ENCODE results near the gene KDSR. TPM values are rescaled to one million over a fixed set of nuclear protein-coding genes. Genes with fewer than 3 reads are reported as not detected.

The KDSR gene
- total RNA-seq, 1 donor from 2014 or later: 31.1 TPM

DNA sequence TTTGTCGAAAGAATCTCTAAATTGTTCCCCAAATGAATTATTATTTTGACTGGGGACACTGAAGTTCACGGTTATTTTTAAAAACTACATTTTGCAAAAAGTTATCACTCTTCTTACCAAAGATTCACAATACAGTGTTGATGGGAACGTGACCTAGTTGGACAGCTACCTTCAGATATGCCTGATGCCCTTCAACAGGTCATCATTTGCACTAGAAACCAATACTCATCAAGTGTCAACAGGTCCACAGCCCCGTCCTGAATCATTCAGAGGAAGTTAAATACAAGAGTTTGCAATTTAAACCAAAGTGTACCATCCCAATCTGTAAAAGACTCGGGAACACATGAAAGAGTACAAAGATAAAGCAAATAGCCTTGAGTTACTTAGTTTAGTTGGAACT lies 75.7 kb downstream of the KDSR start:
- DNase-seq: no peak
- Mint-ChIP-seq H3K27ac (ENCODE audit: unreplicated experiment) (no peak overlapping the region), H3K4me1 (ENCODE audit: low read depth, unreplicated experiment) (peaks cover under 1% of the 10 kb centered on the region), H3K9me3 (ENCODE audit: unreplicated experiment) (peaks cover 8% of the 10 kb centered on the region), H3K4me3 (ENCODE audit: unreplicated experiment) (no peak overlapping the region), H3K36me3 (ENCODE audit: unreplicated experiment) (no peaks in the 10 kb centered on the region), H3K27me3 (ENCODE audit: unreplicated experiment) (no peaks in the 10 kb centered on the region)
- TF ChIP-seq CTCF (IDR thresholded peaks at IDR 0.05; ENCODE audit: partially characterized antibody, unreplicated experiment): no peak

DNA sequence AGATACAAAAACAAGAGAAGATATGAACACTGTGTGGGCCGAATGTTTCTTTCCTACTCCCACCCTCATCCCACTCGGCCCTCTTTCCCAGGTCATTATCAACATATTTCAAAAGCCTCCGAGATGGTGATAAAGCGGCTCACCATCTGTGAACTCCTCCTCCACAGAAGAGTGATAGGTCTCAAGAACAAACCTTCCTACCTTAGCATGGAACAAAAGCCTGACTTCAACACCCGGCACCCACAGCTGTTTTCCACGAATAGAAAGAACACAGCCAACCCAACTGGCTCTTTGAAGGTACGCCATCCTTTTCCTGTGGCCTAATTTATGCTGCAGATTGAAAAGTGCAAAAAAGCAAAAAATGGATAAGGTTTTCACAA lies 76.2 kb downstream of the KDSR start:
- Mint-ChIP-seq H3K4me3 (ENCODE audit: unreplicated experiment) (no peak overlapping the region), H3K9me3 (ENCODE audit: unreplicated experiment) (peaks cover 10% of the 10 kb centered on the region), H3K4me1 (ENCODE audit: low read depth, unreplicated experiment) (peaks cover 6% of the 10 kb centered on the region), H3K27ac (ENCODE audit: unreplicated experiment) (no peak overlapping the region), H3K36me3 (ENCODE audit: unreplicated experiment) (no peaks in the 10 kb centered on the region), H3K27me3 (ENCODE audit: unreplicated experiment) (no peaks in the 10 kb centered on the region)
- DNase-seq: no peak
- TF ChIP-seq CTCF (IDR thresholded peaks at IDR 0.05; ENCODE audit: partially characterized antibody, unreplicated experiment): no peak

GRCh38 chr18:63290166-63290820 lies 76.7 kb downstream of the KDSR start:
- no peak overlapping the region for H3K4me3 Mint-ChIP-seq (ENCODE audit: unreplicated experiment)
- no peak overlapping the region for H3K27ac Mint-ChIP-seq (ENCODE audit: unreplicated experiment)
- H3K9me3 Mint-ChIP-seq (ENCODE audit: unreplicated experiment): peaks cover 13% of the 10 kb centered on the region
- H3K27me3 Mint-ChIP-seq (ENCODE audit: unreplicated experiment): no peaks in the 10 kb centered on the region
- peaks cover 11% of the 10 kb centered on the region for H3K4me1 Mint-ChIP-seq (ENCODE audit: low read depth, unreplicated experiment)
- no peaks in the 10 kb centered on the region for H3K36me3 Mint-ChIP-seq (ENCODE audit: unreplicated experiment)
- no peak for TF ChIP-seq CTCF (IDR thresholded peaks at IDR 0.05; ENCODE audit: partially characterized antibody, unreplicated experiment)
- DNase-seq: no peak

DNA sequence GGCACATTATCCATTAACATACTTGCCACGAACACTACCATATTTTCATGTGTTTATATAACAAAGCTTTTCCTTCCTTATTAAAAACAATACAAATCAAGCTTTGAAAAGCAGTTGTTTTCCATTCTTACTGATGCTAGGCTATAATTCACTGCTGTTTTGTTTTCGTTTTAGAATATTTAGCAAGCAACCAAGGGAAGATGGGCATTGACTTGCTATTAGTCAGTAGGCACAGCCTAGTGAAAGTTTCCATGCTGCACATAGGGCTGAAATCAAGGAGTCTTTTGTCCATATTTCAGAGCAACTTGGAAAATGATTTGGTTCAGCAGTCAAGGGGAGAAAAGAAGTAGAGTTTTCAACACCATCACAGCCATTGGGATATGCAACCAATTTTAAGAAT lies 78.7 kb downstream of the KDSR start:
- no peaks in the 10 kb centered on the region for H3K36me3 Mint-ChIP-seq (ENCODE audit: unreplicated experiment)
- no peak for DNase-seq
- peaks cover 23% of the 10 kb centered on the region for H3K4me1 Mint-ChIP-seq (ENCODE audit: low read depth, unreplicated experiment)
- H3K27ac Mint-ChIP-seq (ENCODE audit: unreplicated experiment): no peak overlapping the region
- peaks cover 9% of the 10 kb centered on the region for H3K9me3 Mint-ChIP-seq (ENCODE audit: unreplicated experiment)
- H3K4me3 Mint-ChIP-seq (ENCODE audit: unreplicated experiment): no peak overlapping the region
- no peak for TF ChIP-seq CTCF (IDR thresholded peaks at IDR 0.05; ENCODE audit: partially characterized antibody, unreplicated experiment)
- H3K27me3 Mint-ChIP-seq (ENCODE audit: unreplicated experiment): no peaks in the 10 kb centered on the region

- Mint-ChIP-seq H3K27me3 (ENCODE audit: unreplicated experiment) (no peaks in the 10 kb centered on the region), H3K9me3 (ENCODE audit: unreplicated experiment) (peaks cover 7% of the 10 kb centered on the region), H3K4me3 (ENCODE audit: unreplicated experiment) (no peak overlapping the region), H3K36me3 (ENCODE audit: unreplicated experiment) (no peaks in the 10 kb centered on the region), H3K4me1 (ENCODE audit: low read depth, unreplicated experiment) (peaks cover 25% of the 10 kb centered on the region), H3K27ac (ENCODE audit: unreplicated experiment) (no peak overlapping the region)
- DNase-seq: no peak
- no peak for TF ChIP-seq CTCF (IDR thresholded peaks at IDR 0.05; ENCODE audit: partially characterized antibody, unreplicated experiment)
These were observed 79.2 kb downstream of the KDSR start for GRCh38 chr18:63287691-63288220.
